Activated gamma-delta T cell treated with anti-CD3 and anti-CD28 coated beads, Interleukin-2, amount 50 U/mL, for 16 hours (primary cell): Measurements from ENCODE around the gene TMEM185B.
A peak's percentile ranks its signal among the peaks of the same experiment; 100 is the strongest.
"Not testable (repeated sequence)": the region's sequence is repeated elsewhere in the genome, so short reads cannot be mapped to it uniquely, and the experiment has no call there.

ENCODE experiments used
- DNase-seq: peaks from one replicate; pipeline ENCODE4 v3.0.0-alpha.2; 2020; ENCODE audit warnings: low read depth

The TMEM185B gene

DNA sequence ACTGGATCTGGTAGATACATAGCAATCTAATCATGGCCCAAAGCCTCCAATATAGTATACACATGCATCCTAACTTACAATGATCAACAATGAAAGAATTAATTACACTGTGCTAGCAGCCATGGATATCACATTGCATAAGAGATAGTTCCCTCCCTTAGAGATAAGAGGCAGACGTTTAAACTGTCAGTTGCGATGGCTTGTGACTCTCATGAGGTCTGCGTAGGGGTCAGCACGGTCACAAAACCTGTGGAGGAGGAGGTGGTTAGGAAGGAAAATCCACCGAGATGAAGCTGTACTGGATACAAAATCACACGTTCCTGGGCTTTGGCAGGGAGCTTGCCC lies 28.7 kb upstream of the TMEM185B start:
- DNase-seq: no peak

DNA sequence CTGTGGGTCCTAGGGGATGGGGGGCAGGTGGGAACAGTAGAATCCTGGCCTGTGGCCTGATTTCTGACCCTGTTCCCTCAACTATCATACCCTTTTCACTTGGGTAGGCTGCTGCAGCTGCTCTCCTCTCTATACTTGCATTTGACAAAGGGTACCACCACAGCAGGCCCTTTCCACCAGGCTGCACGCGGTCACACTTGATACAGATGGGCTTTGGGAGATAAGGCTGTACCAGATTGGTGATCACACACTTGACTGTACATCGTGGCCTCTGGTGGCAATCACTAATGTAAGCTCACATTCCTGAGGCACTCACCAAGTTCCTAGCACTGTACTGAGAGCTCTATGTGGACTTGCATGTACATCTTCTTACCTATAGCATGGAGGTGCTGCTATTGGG lies 27.9 kb upstream of the TMEM185B start:
- DNase-seq: no peak

DNA sequence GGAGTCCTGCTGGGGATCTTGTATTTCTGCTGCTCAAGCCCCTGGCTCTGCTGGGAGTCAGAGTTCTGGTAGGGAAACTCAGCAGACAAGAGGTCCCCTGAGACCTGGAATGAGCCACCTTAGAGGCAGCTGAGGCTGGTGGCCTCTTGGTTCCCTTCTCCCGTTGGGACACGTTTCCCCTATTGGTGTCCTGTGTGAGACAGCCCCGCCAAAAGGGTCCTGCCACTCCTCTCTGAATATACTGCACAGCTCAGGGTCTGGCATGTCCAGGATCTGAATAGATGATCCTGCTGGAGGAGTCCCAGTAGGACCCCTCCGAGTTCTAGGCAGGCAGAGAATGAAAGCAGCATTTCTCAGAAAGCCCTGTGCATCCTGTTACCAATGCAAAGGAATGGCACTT lies 27.4 kb upstream of the TMEM185B start:
- DNase-seq: no peak

DNA sequence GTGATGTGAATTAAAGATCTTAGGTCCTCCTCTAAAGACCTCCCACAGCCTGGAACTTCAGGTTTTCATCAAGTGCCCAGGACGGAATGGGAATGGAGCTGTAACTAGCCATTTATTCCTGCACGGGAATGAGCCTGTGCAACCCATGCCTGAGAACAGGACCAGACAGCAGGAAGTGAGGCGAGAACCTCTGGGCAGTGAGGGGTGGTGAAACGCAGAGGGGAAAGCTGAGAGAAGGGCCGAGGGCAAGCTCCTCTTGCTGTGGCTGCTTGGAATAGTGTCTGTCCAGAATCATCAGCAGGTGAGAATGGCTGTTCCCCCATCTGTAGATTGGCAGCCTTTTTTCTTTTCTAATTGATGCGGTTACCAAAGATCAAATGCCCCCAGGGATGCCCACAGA lies 24.7 kb upstream of the TMEM185B start:
- no peak for DNase-seq

DNA sequence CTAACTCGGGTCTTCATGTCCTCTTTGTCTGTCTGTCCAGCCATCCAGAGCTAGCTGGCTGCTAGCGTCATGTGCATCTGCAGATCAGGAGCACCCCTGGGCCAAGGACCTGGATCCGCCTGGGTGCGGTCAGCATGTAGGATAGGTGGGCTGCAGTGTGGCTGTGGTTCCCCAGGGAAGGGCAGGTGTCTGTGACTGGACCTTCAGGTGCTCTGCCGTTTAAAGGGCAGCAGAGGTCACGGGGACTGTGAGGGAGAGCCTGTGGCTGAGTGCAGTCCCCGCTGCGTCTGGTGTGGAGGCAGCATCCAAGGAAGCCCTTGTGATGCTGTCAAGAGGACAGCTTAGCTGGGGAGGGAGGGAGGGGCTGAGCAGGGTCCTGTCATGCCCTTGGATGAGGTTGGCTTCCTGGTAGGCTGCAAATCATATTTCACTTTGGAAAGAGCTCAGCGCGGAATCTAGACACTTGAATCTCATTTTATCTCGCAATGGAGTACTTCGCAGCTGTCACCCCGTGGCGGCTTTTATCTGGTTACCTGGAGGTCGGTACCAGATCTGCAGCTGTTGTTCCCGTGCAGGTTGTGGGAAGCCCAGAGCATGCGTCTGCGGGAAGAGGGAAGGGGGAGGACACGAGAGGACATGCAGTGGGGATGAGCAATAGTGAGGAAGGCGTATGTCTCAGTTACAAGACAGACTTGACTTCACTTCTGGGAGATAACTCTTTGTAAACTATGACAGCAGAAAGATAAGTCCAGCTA lies 23.5 kb upstream of the TMEM185B start:
- DNase-seq: no peak

DNA sequence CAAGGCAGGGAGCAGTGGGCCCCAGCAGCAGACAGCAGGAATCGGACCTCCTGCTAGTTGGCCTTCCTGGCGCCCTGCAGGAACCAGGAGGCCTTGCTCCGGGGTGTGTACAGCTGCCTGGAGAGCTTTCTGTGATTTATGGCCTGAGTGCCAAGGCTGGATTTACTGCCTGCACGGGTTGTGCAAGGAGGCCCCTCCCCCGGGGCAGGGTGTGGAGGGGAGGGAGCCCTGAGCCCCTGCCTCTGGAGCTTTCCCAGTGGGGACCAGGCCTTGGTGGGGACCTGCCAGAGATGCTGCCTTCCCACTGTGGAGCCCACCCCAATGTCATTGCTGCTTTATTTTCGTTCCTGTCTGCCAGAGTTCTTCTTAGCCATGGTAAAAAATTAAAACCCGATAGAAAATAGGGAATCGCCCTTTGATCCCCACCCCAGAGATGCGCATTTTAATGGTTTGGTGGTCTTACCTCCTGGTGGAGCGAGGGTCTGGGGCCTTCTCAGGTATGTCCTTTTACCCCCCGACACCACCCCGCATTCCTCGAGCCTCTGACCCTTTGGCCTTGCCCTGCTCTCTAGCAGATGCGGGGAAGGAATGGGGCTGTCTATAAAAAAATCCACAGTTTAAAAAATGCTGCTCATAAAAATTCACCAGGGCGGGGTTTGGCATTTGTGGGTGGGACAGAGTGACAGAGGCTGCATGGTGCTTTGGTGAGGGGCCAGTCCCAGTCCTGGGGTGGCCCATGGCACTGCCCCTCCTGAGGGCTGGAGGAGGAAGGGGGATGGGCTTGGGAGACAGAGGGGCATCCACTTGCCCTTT lies 22.5 kb upstream of the TMEM185B start:
- no peak for DNase-seq

DNA sequence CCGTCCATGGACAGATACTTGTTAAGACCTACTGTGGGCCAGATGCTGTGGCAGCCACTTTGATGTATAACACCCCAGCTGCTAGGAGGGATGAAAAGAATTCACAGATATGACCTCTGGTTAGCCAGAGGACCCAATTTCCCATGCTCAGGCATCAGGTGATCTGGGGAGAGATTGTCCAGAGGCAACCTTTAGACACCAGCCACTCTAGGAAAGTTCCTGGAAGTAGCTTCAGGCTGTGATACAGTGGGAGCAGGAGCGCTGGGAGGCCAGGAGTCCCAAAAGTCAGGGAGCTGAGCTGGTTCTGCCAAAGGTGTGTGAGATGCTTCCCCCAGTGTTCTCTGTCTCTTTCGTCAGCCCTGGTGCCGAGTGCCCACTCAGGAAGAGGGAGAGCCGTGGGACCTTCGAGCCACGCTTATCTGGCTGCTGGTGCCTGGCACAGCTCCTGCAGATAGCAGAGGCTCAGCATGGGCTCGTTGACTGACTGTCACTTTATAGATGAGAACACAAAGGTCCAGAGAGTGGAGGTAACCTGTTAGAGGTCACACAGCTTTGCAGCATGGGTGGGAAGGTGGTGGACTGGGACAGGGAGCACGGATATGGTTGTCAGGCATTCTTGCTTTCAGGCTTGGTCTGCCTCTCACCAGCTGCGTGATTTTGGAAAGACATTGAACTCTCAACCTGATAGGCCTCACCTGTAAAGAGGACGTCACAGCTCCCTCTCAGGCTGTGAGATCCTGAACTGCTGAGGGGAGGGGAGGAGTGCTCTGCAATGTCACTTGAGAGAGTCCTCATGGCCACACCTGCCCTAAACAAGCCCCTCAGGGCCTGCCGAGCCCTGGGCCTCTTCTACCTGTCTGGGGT lies 21.7 kb upstream of the TMEM185B start:
- DNase-seq: no peak

DNA sequence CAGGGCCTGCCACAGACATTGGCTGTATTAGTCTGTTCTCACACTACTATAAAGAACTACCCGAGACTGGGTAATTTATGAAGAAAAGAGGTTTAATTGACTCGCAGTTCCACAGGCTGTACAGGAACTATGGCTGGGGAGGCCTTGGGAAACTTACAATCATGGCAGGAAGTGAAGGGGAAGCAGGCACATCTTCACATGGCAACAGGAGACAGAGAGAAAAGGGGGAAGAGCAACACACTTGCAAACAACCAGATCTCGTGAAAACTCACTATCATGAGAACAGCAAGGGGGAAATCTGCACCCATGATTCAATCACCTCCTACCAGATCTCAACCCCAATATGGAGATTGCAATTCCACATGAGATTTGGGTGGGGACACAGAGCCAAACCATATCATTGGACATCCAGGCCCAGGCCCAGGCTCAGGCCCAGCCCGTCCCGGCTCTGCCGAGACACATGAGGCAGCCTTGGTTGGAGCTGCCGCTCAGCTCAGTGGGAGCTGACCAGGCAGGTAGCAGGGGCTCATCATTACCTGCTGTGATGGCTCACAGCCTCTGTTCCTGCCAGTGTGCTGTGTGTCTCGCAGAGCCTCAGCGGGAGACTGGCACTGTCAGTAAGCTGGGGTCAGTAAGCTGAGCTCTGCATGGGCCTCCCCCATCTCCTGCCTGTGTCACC lies 20.8 kb upstream of the TMEM185B start:
- DNase-seq: no peak

DNA sequence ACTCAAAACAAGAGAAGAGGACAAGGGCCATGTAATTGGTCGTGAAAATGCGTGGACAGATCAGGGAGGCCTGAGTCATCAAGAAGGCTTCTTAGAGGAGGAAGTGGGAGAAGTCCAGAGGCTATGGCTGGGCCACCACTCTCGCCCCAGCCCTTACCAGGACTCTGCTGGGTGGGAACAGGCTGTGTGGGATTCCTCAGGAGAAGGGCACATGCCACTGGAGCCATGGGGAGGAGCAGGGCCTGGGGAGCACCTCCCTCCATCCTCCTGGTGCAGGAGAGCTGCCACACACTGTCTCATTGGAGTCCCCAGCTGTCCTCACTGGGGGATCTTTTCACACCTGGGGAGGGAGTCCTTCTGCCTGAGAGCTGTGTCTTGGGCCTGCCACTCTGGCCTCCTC lies 20.0 kb upstream of the TMEM185B start:
- no peak for DNase-seq

DNA sequence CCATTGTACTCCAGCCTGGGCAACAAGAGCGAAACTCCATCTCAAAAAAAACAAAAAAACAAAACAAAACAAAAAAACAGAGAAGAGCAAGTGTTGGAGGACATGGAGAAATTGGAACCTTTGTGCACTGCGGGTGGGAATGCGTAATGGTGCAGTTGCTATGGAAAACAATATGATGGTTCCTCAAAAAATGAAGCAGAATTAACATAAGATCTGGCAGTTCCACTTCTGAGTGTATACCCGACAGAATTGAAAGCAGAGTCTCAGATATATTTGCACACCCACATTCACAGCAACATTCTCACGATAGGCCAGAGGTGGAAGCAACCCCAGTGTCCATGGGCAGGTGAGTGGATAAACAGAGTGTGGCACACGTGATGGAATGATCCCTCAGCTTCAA lies 18.5 kb upstream of the TMEM185B start:
- DNase-seq: no peak

DNA sequence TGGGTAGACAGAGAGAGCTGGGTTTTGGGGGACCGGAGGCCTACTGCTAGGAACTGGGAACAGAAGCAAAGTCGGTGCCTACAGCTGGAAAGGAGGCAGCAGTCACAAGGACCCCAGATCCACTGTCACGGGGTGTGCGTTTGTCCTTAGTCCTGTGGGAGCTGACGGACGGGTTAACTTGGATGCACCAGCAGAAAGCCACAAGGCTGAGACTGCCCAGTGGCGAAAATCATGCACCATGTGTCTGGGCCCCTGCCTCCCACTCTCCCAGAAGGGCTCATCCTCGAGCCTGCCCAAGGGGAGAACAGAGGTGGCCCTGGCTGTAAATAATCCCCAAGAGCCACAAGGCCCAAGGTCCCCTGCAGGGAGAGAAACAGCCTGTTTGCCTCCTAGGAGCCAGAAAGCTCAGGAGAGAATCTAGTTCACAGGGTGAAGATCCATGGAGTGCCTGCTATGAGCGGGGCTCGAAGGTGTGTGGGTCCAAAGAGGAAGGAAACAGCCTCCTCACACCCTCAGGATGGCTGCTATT lies 17.8 kb upstream of the TMEM185B start:
- no peak for DNase-seq

DNA sequence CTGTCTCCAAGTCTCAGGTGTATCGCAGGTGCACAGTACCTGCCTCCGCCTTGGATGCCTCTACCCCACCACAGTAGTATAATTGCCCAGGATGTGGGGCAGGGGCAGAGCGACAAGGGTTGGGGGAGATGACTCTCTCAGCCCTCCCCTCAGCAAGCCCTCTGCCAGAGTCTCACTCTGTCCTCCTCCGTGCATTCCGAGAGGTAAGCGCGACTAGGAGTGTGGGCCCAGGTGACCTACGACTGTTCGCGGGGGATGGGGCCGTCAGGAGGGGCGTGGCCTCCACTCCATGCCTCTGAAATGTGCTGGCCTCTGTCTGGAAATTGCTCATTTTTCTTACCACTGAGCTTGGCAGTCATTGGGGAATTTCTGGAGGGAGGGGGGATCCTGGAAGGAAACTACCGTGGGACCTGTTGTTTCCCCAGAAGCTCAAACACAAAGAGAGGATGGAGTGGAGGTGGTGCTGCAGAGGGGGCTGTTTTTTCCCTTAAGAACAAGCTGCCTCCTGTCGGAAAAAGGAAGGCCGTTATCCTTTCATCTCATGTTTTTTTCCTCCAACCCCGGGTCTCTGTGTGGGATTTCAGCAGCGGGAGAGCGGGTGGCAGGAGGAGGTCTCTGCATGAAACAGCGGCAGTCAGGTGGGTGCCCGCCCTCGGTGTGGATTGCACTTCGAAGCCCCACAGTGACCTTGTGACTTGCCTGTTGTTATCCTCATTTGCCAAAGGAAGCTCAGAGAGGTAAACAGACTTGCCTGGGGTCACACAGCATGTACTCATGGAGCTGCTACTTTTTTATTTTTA lies 16.5 kb upstream of the TMEM185B start:
- no peak for DNase-seq

DNA sequence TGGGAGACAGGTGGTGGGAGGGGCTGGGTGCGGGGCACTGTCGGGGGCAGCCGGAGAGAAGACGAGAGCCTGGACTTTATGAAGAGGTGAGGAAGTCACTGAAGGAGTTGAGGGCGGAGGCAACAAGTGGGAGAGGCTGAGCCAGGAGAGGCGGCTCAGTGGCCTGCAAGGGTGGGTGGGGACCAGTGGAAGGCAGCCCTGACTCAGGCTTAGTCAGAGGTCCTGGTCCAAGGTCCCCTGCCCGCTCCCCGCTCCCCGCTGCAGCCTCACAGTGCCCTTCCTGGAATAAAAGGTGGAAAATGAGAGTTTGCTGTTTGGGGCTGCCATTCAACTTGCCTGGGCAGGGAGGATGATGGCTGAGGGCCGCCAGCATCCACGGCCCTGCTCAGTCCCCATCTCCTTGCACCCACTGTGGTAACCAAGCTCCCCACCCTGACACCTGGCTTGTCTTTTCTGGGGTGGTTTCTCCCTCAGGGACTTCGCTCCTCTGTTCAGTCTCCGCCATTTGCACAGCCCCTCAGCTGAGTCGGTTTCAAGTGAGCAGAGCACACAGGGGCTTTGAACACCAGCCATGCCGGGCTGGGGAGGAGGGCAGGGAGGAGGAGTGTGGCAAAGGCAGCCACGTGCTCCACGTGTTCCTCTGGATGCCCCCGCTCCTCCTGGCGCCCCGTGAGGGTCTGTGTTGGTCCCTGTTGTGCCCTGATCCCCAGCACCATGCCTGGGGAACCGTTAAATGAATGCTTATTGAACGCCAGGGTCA lies 15.7 kb upstream of the TMEM185B start:
- DNase-seq: no peak

DNA sequence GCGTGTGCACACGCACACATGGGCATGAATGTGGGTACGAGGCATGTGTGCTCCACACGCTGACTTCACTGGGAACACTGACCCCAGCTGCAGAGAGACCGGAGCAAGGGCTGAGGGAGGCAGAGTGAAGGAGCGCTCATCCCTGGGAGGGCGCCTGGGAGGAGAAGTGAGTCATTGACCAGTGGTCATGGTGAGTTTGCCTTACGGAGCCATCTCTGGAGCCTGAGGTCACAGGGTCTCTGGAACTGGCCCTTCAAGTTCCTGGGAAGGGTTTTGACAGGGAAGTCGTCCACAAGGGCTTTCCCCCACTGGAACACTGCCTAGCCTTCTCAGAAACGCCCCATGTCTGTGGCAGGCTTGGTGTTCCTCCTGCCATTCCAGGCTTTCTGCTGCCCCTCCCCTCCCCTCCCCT lies 14.3 kb upstream of the TMEM185B start:
- no peak for DNase-seq

DNA sequence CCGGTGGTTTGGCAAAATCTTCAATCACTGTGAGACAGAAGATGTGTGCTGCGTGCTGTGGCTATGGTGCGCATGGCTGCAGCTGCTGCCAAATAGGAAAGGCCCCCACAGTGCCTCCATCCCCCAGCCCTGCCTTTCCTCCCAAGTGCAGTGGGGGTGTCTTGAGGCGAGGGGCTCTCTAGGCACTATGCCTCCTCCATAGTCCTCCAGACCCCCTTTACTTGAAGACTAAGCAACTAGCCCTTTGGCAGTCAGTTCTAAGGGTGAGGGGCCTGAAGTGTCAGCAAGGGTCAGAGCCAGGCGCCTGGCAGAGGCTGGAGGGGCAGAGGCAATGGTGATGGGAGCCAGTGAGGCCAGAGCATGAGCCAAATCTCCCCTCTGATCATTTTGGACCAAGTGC lies 13.6 kb upstream of the TMEM185B start:
- DNase-seq: no peak

DNA sequence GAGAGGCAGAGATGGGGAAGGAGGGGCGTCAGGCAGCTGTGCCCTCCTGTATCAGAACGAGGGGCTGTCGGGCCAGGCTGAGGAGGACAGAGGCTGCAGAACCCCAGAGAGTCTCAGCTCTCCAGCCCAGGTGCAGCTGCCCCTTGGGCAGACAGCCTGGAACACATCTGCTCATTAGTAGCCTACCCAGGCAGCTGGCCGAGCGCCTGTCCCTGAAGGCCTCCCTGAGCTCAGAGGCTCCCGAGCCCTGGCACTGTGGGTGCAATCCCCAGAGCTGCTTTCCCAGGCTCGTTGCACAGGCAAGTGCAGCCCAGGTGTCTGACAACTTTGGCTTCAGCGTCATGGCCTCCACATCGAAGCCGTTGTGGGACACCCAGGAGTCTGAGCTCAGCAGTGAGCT lies 13.1 kb upstream of the TMEM185B start:
- DNase-seq: no peak

DNA sequence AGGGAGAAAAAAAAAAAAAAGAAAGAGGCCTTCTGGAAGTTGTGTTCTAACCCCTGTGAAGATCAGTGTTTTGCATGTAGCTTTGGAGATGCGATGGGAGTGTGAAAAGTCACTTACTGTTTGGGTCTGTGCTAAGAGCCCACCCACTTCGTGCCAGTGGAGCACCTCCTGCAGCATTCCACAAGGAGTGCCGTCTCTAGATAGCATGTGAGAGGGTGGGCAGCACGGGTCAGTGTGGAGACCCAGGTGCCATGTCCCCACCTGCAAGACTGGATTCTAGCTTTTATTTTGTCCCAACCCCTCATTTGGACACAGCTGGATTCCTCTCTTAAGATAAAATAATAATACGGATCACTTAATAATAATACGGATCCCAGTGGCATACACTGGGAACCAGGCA lies 12.5 kb upstream of the TMEM185B start:
- no peak for DNase-seq

DNA sequence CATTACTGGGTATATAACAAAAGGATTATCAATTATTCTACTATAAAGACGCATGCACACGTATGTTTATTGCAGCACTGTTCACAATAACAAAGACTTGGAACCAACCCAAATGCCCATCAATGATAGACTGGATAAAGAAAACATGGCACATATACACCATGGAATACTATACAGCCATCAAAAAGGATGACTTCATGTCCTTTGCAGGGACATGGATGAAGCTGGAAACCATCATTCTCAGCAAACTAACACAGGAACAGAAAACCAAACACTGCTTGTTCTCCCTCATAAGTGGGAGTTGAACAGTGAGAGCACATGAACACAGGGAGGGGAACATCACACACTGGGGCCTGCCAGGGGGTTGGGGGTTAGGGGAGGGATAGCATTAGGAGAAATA lies 12.0 kb upstream of the TMEM185B start:
- DNase-seq: not testable (repeated sequence)

DNA sequence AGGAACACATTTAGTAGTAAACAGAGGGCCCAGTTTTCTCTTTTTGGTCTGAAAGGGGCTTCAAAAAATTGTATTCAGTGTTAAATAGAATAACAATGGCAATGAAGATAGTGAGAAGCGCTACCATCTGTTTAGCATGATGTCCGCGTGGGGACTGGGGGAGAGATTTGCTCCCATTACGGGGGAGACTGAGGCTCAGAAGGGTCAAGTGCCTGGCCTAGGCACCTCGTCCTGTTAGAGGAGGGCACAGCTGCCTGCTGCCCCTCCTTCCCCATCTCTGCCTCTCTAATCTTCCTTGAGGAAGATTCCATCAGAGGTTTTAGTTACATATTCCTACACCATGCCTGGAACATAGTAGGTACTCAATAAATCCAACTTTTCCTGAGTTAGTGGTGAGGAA lies 10.1 kb upstream of the TMEM185B start:
- DNase-seq: no peak

DNA sequence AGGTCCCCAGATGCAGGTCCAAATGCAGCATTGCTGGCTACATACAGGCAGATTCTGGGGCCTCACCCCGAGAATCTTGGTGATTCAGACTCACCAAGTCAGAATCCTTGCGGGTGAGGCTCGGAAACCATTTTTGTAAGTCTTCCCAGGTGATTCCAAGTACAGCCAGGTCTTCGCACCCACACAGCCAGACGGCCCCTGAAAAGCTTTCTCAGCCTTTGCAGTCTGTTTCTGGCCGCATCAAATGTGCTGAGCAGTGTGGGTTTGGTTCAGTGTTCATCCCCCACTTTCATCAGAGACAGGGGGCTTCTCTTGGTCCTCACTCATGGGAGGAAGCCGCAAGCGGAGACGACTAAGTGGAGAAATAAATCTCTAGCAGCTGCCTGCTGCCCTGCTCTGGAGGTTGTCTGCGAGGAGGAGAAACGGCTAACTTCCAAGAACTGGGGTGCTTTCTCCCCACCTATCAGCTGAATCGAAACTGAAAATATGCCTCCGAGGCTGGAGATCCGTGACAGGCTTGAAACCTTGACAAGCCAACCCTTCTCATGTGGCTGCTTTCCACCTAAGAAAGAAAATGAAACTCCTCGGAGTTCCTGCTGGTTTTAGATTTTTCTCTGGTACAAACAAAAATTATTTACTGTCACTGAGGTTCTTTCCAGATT lies 8.9 kb upstream of the TMEM185B start:
- peak; percentile 57 for DNase-seq
